Measurements from ENCODE around the gene C13orf46. TPM values are rescaled to one million over a fixed set of nuclear protein-coding genes. Genes with fewer than 3 reads are reported as not detected.

C13orf46 gene
- total RNA-seq, 1 donor from 2014 or later: 0.16 TPM

GRCh38 chr13:114009590-114010400 lies 35.9 kb upstream of the C13orf46 start:
- DNase-seq: no peak

- DNase-seq: no peak
These were observed 35.2 kb upstream of the C13orf46 start for GRCh38 chr13:114008964-114009589.

GRCh38 chr13:114007566-114007965 lies 33.7 kb upstream of the C13orf46 start:
- DNase-seq: no peak

- DNase-seq: no peak
These were observed 31.4 kb upstream of the C13orf46 start for GRCh38 chr13:114005206-114005724.

GRCh38 chr13:114004420-114005205 lies 30.7 kb upstream of the C13orf46 start:
- DNase-seq: peak; percentile 24

- no peak for DNase-seq
These were observed 29.0 kb upstream of the C13orf46 start for GRCh38 chr13:114002771-114003321.

GRCh38 chr13:114002009-114002544 lies 28.2 kb upstream of the C13orf46 start:
- no peak for DNase-seq

GRCh38 chr13:114001331-114002008 lies 27.6 kb upstream of the C13orf46 start:
- DNase-seq: no peak

- DNase-seq: no peak
These were observed 26.5 kb upstream of the C13orf46 start for GRCh38 chr13:114000151-114001040.

- no peak for DNase-seq
These were observed 25.7 kb upstream of the C13orf46 start for GRCh38 chr13:113999618-113999910.

GRCh38 chr13:113998781-113999617 lies 25.1 kb upstream of the C13orf46 start:
- no peak for DNase-seq

GRCh38 chr13:113997845-113998751 lies 24.2 kb upstream of the C13orf46 start:
- no peak for DNase-seq

GRCh38 chr13:113996912-113997745 lies 23.3 kb upstream of the C13orf46 start:
- no peak for DNase-seq

GRCh38 chr13:113996081-113996911 lies 22.4 kb upstream of the C13orf46 start:
- no peak for DNase-seq

- DNase-seq: no peak
These were observed 21.2 kb upstream of the C13orf46 start for GRCh38 chr13:113995051-113995601.

GRCh38 chr13:113992276-113993005 lies 18.6 kb upstream of the C13orf46 start:
- no peak for DNase-seq

Measured in occipital lobe (tissue), 2 donors.